ENCODE data around the gene RNF144A.
"Not testable (repeated sequence)": the region's sequence is repeated elsewhere in the genome, so short reads cannot be mapped to it uniquely, and the experiment has no call there.

RNF144A gene

DNA sequence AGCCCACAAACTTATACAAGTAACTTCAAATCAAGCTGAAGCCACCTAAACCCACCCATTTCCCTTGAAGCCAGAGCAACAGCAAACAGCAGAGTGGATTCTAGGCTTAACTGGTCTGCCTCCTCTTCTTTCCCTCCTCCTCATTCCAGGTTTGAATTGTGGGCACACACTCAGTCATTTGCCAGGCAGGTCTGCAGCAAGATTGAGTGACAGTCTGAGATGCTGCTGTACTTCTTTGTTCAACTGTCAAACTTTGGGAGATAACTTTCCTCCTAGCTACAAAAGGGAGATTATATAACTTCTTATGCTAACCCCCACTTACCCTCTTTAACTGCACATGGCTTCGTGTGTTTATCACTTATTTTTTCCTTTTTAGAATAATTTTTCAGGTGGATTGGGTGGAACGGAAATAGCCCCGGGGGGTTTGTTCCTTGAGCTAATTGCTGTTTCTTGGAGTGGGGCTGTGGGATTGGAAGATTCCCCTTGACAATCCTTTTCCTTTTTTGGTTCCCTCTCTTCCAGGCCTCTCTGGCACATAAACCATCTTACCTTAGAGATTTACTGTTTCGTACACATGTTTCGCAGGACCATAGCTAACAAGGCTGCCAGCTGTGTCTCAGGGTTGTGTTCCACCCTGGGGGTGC, 55.0 kb downstream of the RNF144A start:
- DNase-seq (ENCODE audit: low read depth): no peak

DNA sequence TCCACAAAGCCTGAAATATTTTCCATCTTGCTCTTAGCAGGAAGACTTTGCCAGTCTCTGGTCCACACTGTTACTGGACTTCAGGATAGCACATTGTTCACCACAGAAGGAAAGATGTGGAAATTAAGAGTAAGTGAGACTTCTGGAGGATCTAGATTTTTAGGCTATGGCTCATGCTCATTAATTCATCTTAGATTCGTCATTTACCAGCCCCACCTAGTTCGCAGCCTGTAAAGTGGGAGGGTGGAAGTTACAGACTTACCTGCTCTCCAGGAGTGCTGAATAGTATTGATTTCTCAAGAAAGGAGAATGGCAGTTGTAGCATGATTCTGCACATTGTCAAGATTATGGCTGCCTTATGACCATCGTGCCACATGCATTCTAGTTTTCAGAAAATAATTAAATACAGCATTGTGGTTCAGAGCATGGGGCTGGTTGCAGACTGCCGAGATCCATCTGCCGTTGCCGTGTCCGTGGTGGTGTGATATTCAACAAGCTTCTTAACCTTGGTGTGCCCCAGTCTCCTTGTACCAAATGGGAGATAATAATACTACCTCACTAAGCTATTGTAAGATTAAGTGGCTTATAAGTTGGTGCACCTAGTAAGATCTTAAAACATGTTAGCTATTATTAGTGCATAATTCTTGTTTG, 56.8 kb downstream of the RNF144A start:
- DNase-seq (ENCODE audit: low read depth): no peak

GRCh38 chr2:6975988-6976387, 58.8 kb downstream of the RNF144A start:
- DNase-seq (ENCODE audit: low read depth): no peak

GRCh38 chr2:6977113-6977741, 60.0 kb downstream of the RNF144A start:
- no peak for DNase-seq (ENCODE audit: low read depth)

- no peak for DNase-seq (ENCODE audit: low read depth)
Measured at GRCh38 chr2:6977786-6978185, 60.6 kb downstream of the RNF144A start.

DNA sequence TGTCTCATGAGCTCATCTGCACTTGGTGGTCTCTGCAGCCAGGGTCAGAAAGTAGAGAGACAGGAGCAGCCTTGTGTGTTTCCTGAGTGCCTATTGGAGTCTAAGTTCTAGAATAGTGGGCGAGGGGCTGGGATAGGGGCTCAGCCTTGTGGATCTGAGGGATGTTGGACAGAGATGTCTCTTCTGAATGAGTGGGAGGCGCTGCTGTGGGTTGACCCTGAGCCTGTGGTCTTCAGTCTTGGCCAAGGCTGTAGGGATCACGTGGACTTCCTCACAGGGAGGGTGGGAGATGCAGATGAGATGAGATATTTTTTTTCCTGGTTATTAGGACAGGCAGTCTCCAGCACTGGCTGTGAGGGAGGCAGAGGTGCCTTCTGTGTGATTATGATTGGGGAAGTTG, 61.8 kb downstream of the RNF144A start:
- DNase-seq (ENCODE audit: low read depth): no peak

GRCh38 chr2:6982449-6982848, 65.2 kb downstream of the RNF144A start:
- DNase-seq (ENCODE audit: low read depth): no peak

DNA sequence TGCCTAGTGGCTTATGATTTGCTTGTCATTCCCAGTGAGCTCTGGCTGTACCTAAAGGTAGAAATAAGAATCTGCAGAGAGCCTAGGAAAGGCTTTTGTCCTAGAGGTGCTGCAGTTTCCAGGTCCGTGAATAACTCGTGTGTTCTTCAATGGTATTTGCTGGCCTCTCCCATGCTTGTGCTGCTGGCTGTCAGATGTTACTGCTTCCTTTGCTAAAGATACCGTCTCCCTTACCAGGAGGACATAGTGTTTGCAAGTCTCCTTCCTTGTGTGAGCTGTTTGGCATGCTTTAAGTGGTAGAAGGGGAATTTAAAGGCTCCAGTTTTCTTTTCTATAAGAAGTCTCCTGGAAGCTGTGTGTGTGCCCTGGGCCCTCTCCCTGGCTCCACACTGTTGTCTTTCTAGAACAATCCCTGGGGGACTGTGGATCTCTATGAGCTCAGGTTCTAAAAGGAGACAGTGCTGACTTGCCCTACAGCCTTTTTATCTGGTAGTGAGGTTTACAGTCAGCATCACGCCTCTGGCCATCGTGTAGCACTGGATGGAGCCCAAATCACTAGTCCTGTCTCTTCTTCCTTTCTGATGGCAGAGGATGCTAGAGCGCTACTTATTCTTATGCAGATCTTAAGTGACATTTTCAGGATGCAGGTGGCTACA, 65.8 kb downstream of the RNF144A start:
- no peak for DNase-seq (ENCODE audit: low read depth)

- no peak for DNase-seq (ENCODE audit: low read depth)
Measured at GRCh38 chr2:6986301-6986911, 69.2 kb downstream of the RNF144A start.

DNA sequence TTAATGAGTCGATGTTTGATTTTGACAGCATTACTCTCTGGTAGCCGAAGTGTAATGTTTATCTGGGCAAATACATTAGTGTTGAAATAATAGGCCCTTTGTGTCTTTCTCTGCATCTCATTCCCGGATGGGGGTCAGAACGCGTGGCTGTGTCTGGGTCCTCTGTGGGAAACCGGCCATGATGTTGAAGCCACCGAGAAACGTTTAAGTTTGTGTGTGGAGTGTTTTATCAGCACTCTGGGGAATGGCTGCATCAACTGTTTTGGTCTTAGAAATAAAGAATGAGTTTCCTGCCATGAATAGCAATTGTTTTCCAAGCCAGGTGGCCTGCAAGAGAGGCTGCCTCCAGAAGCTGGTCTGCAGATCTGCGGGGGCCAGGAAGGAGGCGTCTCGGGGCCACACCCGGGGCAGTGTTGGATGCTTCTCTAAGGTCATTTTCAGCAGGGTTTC, 69.7 kb downstream of the RNF144A start:
- no peak for DNase-seq (ENCODE audit: low read depth)

- DNase-seq (ENCODE audit: low read depth): no peak
Measured at GRCh38 chr2:6990871-6991270, 73.7 kb downstream of the RNF144A start.

GRCh38 chr2:6992794-6993228, 75.6 kb downstream of the RNF144A start:
- no peak for DNase-seq (ENCODE audit: low read depth)

- no peak for DNase-seq (ENCODE audit: low read depth)
Measured at GRCh38 chr2:6993229-6993640, 76.0 kb downstream of the RNF144A start.

- no peak for DNase-seq (ENCODE audit: low read depth)
Measured at GRCh38 chr2:6993936-6994335, 76.7 kb downstream of the RNF144A start.

- DNase-seq (ENCODE audit: low read depth): no peak
Measured at GRCh38 chr2:6994536-6995128, 77.4 kb downstream of the RNF144A start.

DNA sequence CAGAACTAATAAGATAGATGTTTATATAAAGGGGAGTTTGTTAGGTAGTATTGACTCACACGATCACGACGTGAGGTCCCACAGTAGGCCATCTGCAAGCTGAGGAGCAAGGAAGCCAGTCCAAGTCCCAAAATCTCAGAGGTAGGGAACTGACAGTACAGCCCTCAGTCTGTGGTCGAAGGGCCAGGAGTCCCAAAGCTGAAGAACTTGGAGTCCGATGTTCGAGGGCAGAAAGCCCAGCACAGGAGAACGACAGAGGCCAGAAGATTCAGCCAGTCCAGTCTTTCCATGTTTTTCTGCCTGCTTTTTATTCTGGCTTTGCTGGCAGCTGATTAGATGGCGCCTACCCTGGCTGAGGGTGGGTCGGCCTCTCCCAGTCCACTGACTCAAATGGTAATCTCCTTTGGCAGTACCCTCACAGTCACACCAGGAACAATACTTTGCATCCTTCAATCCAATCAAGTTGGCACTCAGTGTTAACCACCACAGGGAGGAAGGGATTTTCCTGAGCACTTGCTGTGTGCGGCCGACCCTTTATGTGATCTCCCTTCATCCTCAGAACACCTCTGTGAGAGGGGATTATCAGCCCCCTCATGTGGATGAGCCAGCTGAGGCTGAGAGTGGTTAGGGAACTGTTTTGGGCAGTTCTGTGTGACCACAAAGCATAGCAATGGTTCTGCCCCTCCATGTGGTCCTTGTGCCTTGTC, 78.3 kb downstream of the RNF144A start:
- no peak for DNase-seq (ENCODE audit: low read depth)

- no peak for DNase-seq (ENCODE audit: low read depth)
Measured at GRCh38 chr2:6999211-6999877, 82.1 kb downstream of the RNF144A start.

- not testable (repeated sequence) for DNase-seq (ENCODE audit: low read depth)
Measured at GRCh38 chr2:7001395-7001794, 84.2 kb downstream of the RNF144A start.

- no peak for DNase-seq (ENCODE audit: low read depth)
Measured at GRCh38 chr2:7003895-7004294, 86.7 kb downstream of the RNF144A start.

- no peak for DNase-seq (ENCODE audit: low read depth)
Measured at GRCh38 chr2:7004636-7005035, 87.4 kb downstream of the RNF144A start.

DNA sequence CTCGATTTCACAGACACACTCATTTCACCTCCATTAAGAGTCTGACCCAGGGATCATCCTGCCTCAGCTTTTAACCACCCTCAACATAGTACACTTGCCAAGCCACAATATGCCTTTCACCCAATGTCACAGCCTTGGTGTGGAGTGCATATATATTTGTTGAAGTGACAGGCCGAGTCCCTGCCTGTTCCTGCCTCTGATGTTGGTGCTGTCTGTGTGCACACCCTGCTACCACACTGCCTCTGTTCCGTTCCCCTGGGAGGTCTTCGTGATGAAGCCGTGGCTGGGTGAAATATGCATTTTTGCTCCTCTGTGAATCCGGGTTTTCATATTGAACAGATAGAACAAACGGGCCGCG, 90.3 kb downstream of the RNF144A start:
- no peak for DNase-seq (ENCODE audit: low read depth)
